HG02571 (cell line): ENCODE results near the gene H6PD.
"Not testable (repeated sequence)": the region's sequence is repeated elsewhere in the genome, so short reads cannot be mapped to it uniquely, and the experiment has no call there.

Experiments used
- ATAC-seq: cut with Tn5 transposase; IDR thresholded peaks from one replicate; pipeline ENCODE4 v1.9.1; 2021; ENCODE audit warnings: mild to moderate bottlenecking, moderate library complexity; ENCODE audit not compliant: unreplicated experiment

The H6PD gene

GRCh38 chr1:9294910-9295636 lies 60.5 kb downstream of the H6PD start:
- ATAC-seq: no peak

GRCh38 chr1:9295884-9296283 lies 61.3 kb downstream of the H6PD start:
- ATAC-seq: no peak

- ATAC-seq: no peak
These were observed 62.3 kb downstream of the H6PD start for GRCh38 chr1:9296850-9297249.

- ATAC-seq: no peak
These were observed 63.3 kb downstream of the H6PD start for GRCh38 chr1:9297831-9298230.

GRCh38 chr1:9298282-9298681 lies 63.7 kb downstream of the H6PD start:
- ATAC-seq: no peak

GRCh38 chr1:9299571-9300541 lies 65.3 kb downstream of the H6PD start:
- not testable (repeated sequence) for ATAC-seq

GRCh38 chr1:9300573-9300972 lies 66.0 kb downstream of the H6PD start:
- no peak for ATAC-seq

GRCh38 chr1:9302745-9303524 lies 68.4 kb downstream of the H6PD start:
- no peak for ATAC-seq

- no peak for ATAC-seq
These were observed 69.3 kb downstream of the H6PD start for GRCh38 chr1:9303916-9304315.

- no peak for ATAC-seq
These were observed 70.6 kb downstream of the H6PD start for GRCh38 chr1:9305216-9305615.

GRCh38 chr1:9306006-9306405 lies 71.4 kb downstream of the H6PD start:
- no peak for ATAC-seq

- no peak for ATAC-seq
These were observed 72.7 kb downstream of the H6PD start for GRCh38 chr1:9307303-9307702.

- ATAC-seq: no peak
These were observed 73.7 kb downstream of the H6PD start for GRCh38 chr1:9308236-9308785.

- no peak for ATAC-seq
These were observed 74.5 kb downstream of the H6PD start for GRCh38 chr1:9309080-9309479.

GRCh38 chr1:9309991-9310390 lies 75.4 kb downstream of the H6PD start:
- ATAC-seq: no peak

GRCh38 chr1:9311029-9311428 lies 76.5 kb downstream of the H6PD start:
- ATAC-seq: no peak

- ATAC-seq: no peak
These were observed 76.9 kb downstream of the H6PD start for GRCh38 chr1:9311479-9311878.

GRCh38 chr1:9312168-9312720 lies 77.7 kb downstream of the H6PD start:
- no peak for ATAC-seq

GRCh38 chr1:9313576-9313975 lies 79.0 kb downstream of the H6PD start:
- no peak for ATAC-seq

GRCh38 chr1:9314111-9314510 lies 79.5 kb downstream of the H6PD start:
- ATAC-seq: no peak
